H9 (cell line): ENCODE results near the gene ZNHIT2. TPM values are rescaled to one million over a fixed set of nuclear protein-coding genes. Genes with fewer than 3 reads are reported as not detected.
A peak's percentile ranks its signal among the peaks of the same experiment; 100 is the strongest.

Experiments
- DNase-seq: peaks from one replicate; pipeline ENCODE4 v3.0.0-alpha.2; 2017
- H2AFZ ChIP-seq: one replicate; pipeline ENCODE4 v1.6.1; 2013; ENCODE audit warnings: mild to moderate bottlenecking, low read length, control low read depth, moderate library complexity
- H2AK5ac ChIP-seq: 2 replicates; pipeline ENCODE4 v1.6.1; 2013; ENCODE audit warnings: low read length, control low read depth, mixed read lengths; ENCODE audit not compliant: insufficient read length
- H2BK120ac ChIP-seq: one replicate; pipeline ENCODE4 v1.6.1; 2013; ENCODE audit warnings: low read depth, mild to moderate bottlenecking, low read length, control low read depth, inconsistent platforms; ENCODE audit not compliant: poor library complexity, severe bottlenecking
- H2BK12ac ChIP-seq: 2 replicates; pipeline ENCODE4 v1.6.1; 2013; ENCODE audit warnings: low read length, control low read depth, mixed read lengths, low read depth; ENCODE audit not compliant: insufficient read length
- H2BK15ac ChIP-seq: 2 replicates; pipeline ENCODE4 v1.6.1; 2013; ENCODE audit warnings: low read depth, low read length, control low read depth
- H2BK20ac ChIP-seq: one replicate; pipeline ENCODE4 v1.6.1; 2013; ENCODE audit warnings: low read depth, mild to moderate bottlenecking, low read length, control low read depth, inconsistent platforms; ENCODE audit not compliant: poor library complexity, severe bottlenecking
- H2BK5ac ChIP-seq: 2 replicates; pipeline ENCODE4 v1.6.1; 2013; ENCODE audit warnings: low read length, control low read depth, mixed read lengths; ENCODE audit not compliant: insufficient read length
- H3K14ac ChIP-seq: 2 replicates; pipeline ENCODE4 v1.6.1; 2013; ENCODE audit warnings: low read length, control low read depth; ENCODE audit not compliant: insufficient read depth
- H3K18ac ChIP-seq: 2 replicates; pipeline ENCODE4 v1.6.1; 2013; ENCODE audit warnings: low read depth, mild to moderate bottlenecking, mixed read lengths, low read length, control low read depth; ENCODE audit not compliant: insufficient read length
- H3K23ac ChIP-seq: 2 replicates; pipeline ENCODE4 v1.6.1; 2013; ENCODE audit warnings: low read length, control low read depth, mixed read lengths, low read depth; ENCODE audit not compliant: insufficient read length
- H3K23me2 ChIP-seq: 2 replicates; pipeline ENCODE4 v1.6.1; 2013; ENCODE audit warnings: low read depth, mild to moderate bottlenecking, mixed read lengths, low read length, control low read depth; ENCODE audit not compliant: insufficient read length, poor library complexity, severe bottlenecking
- H3K27ac ChIP-seq: 2 replicates; pipeline ENCODE4 v1.5.1; 2013; ENCODE audit warnings: low read length, control low read depth, mixed read lengths, low read depth; ENCODE audit not compliant: insufficient read length
- H3K27me3 ChIP-seq: 2 replicates; pipeline ENCODE4 v1.6.1; 2013; ENCODE audit warnings: low read length, control low read depth, inconsistent platforms; ENCODE audit not compliant: insufficient read depth
- H3K4ac ChIP-seq: 2 replicates; pipeline ENCODE4 v1.6.1; 2013; ENCODE audit warnings: low read depth, mild to moderate bottlenecking, control low read depth, inconsistent platforms, low read length, moderate library complexity
- H3K4me1 ChIP-seq: 2 replicates; pipeline ENCODE4 v1.6.1; 2013; ENCODE audit warnings: low read length, control low read depth, inconsistent platforms; ENCODE audit not compliant: insufficient read depth
- H3K4me2 ChIP-seq: 2 replicates; pipeline ENCODE4 v1.6.1; 2013; ENCODE audit warnings: low read length, control low read depth, mixed read lengths; ENCODE audit not compliant: insufficient read length, insufficient read depth
- H3K56ac ChIP-seq: 2 replicates; pipeline ENCODE4 v1.6.1; 2013; ENCODE audit warnings: low read depth, mild to moderate bottlenecking, mixed read lengths, low read length, control low read depth; ENCODE audit not compliant: insufficient read length
- H3K79me1 ChIP-seq: 2 replicates; pipeline ENCODE4 v1.6.1; 2013; ENCODE audit warnings: low read depth, mild to moderate bottlenecking, moderate library complexity, low read length, control low read depth, inconsistent platforms; ENCODE audit not compliant: insufficient read depth, poor library complexity, severe bottlenecking
- H3K79me2 ChIP-seq: 2 replicates; pipeline ENCODE4 v1.6.1; 2013; ENCODE audit warnings: low read length, control low read depth, inconsistent platforms; ENCODE audit not compliant: insufficient read depth
- H3K9ac ChIP-seq: 2 replicates; pipeline ENCODE4 v1.6.1; 2013; ENCODE audit warnings: low read length, control low read depth, mixed read lengths; ENCODE audit not compliant: insufficient read length; ENCODE audit errors: extremely low read depth
- H3K9me3 ChIP-seq: one replicate; pipeline ENCODE4 v1.6.1; 2013; ENCODE audit warnings: low read depth, low read length, inconsistent platforms; ENCODE audit not compliant: control insufficient read depth
- H3T11ph ChIP-seq: one replicate; pipeline ENCODE4 v1.6.1; 2013; ENCODE audit warnings: mild to moderate bottlenecking, low read length, control low read depth, inconsistent platforms
- H4K20me1 ChIP-seq: one replicate; pipeline ENCODE4 v1.6.1; 2013; ENCODE audit not compliant: control insufficient read depth, insufficient read length, insufficient read depth
- H4K5ac ChIP-seq: 2 replicates; pipeline ENCODE4 v1.6.1; 2013; ENCODE audit warnings: low read depth, mild to moderate bottlenecking, mixed read lengths, low read length, control low read depth; ENCODE audit not compliant: insufficient read length
- H4K8ac ChIP-seq: replicated peaks from 2 replicates; pipeline ENCODE4 v1.6.1; 2013; ENCODE audit warnings: low read length, control low read depth, mixed read lengths, low read depth; ENCODE audit not compliant: insufficient read length
- H4K91ac ChIP-seq: 2 replicates; pipeline ENCODE4 v1.6.1; 2013; ENCODE audit warnings: low read depth, mild to moderate bottlenecking, moderate library complexity, mixed read lengths, low read length, control low read depth; ENCODE audit not compliant: insufficient read length
- H3K27ac Mint-ChIP-seq, 3 experiments: 2 replicates in 2 of 3; 3 replicates in 1 of 3; pipeline ENCODE4 v1.8.0; 2020 to 2021; ENCODE audit warnings: mixed read lengths in 3 of 3, mild to moderate bottlenecking in 1 of 3, moderate library complexity in 1 of 3
- H3K27me3 Mint-ChIP-seq: 2 replicates; pipeline ENCODE4 v1.8.0; 2021; ENCODE audit warnings: low read depth, mild to moderate bottlenecking, moderate library complexity, mixed read lengths
- H3K36me3 Mint-ChIP-seq, 3 experiments: 2 replicates in 2 of 3; 3 replicates in 1 of 3; pipeline ENCODE4 v1.8.0; 2020 to 2021; ENCODE audit warnings: low read depth in 3 of 3, mixed read lengths in 3 of 3; ENCODE audit not compliant: insufficient read depth in 1 of 3
- H3K4me1 Mint-ChIP-seq, 2 experiments: 2 replicates each; pipeline ENCODE4 v1.8.0; 2020; ENCODE audit warnings: mixed read lengths in 2 of 2
- H3K4me3 Mint-ChIP-seq, 2 experiments: 2 replicates in 1 of 2; 3 replicates in 1 of 2; pipeline ENCODE4 v1.8.0; 2020 to 2021; ENCODE audit warnings: mild to moderate bottlenecking in 2 of 2, mixed read lengths in 2 of 2, moderate library complexity in 1 of 2
- H3K9me3 Mint-ChIP-seq, 2 experiments: 2 replicates in 1 of 2; 3 replicates in 1 of 2; pipeline ENCODE4 v1.8.0; 2020; ENCODE audit warnings: mild to moderate bottlenecking in 2 of 2, mixed read lengths in 2 of 2, moderate library complexity in 1 of 2
- CTCF ChIP-seq: fragments of 200-600 bp; sonication (generic); conservative IDR thresholded peaks from 3 replicates; pipeline ENCODE4 v1.8.0; 2021; ENCODE audit warnings: antibody characterized with exemption, mild to moderate bottlenecking
- WGBS: extraction: QIAGEN DNeasy Blood & Tissue Kit; methylation state at CpG from one replicate; pipeline ENCODE4 v1.1.7; 2013; ENCODE audit warnings: missing lambda C conversion rate, low lambda C conversion rate, mixed read lengths; ENCODE audit not compliant: insufficient read length; ENCODE audit errors: extremely low coverage; 5-methylcytosine and 5-hydroxymethylcytosine counted together
- total RNA-seq: library from RNA; stranded (reverse); gene quantifications from 2 replicates; pipeline ENCODE4 v1.2.1, GENCODE V29; 2021

Gene ZNHIT2
- total RNA-seq, 1 experiment from 2014 or later: 18.3 TPM

GRCh38 chr11:65128182-65129145 is 11.0 kb upstream of the ZNHIT2 start:
- Histone ChIP-seq H3K27ac (no peak overlapping the region), H2BK12ac (no peak overlapping the region), H4K8ac (no peak overlapping the region), H2BK120ac (no peak overlapping the region), H2BK20ac (no peak overlapping the region), H3K79me2 (no peaks in the 10 kb centered on the region), H4K5ac (no peak overlapping the region), H2AFZ (no peak overlapping the region), H3K23me2 (peaks cover 1% of the 10 kb centered on the region), H4K20me1 (no peaks in the 10 kb centered on the region), H2BK5ac (no peak overlapping the region), H3K9me3 (no peaks in the 10 kb centered on the region), H4K91ac (no peak overlapping the region), H2BK15ac (no peak overlapping the region), H3K4me1 (no peaks in the 10 kb centered on the region), H3K4me2 (no peak overlapping the region), H3K56ac (no peak overlapping the region), H3K18ac (no peak overlapping the region), H3K27me3 (no peaks in the 10 kb centered on the region), H3K14ac (no peak overlapping the region), H3K9ac (no peak overlapping the region), H3K79me1 (peaks cover 5% of the 10 kb centered on the region), H3K4ac (no peak overlapping the region), H2AK5ac (no peak overlapping the region), H3K23ac (no peak overlapping the region), H3T11ph (no peak overlapping the region)
- peaks cover 13 to 70% (median 61%) of the 10 kb centered on the region in 3 experiments; a peak in 6 of 7 replicates for H3K36me3 Mint-ChIP-seq
- peaks cover 6 to 9% of the 10 kb centered on the region in 2 experiments for H3K4me1 Mint-ChIP-seq
- no peak for TF ChIP-seq CTCF
- H3K27me3 Mint-ChIP-seq: no peaks in the 10 kb centered on the region
- no peaks in the 10 kb centered on the region; a peak in 1 of 5 replicates for H3K9me3 Mint-ChIP-seq
- H3K4me3 Mint-ChIP-seq: no peak overlapping the region
- DNase-seq: no peak
- no CpG with 5 or more reads among the region's 15 CpGs for WGBS
- H3K27ac Mint-ChIP-seq: peak overlapping the region in 1 of 3 experiments; percentile 36; a peak in 1 of 7 replicates
